A549 treated with Mapracorat at 1 μM for 4 hours (cell line): ENCODE measurements around the gene BUB1B. TPM values are rescaled to one million over a fixed set of nuclear protein-coding genes. Genes with fewer than 3 reads are reported as not detected.

Experiments used
- total RNA-seq: library from RNA; stranded (reverse); fragments of 200-300 nt; extraction: Qiagen RNA extraction; gene quantifications from 5 replicates; pipeline ENCODE4 v1.2.3, GENCODE V29; 2022

Gene BUB1B, protein sequence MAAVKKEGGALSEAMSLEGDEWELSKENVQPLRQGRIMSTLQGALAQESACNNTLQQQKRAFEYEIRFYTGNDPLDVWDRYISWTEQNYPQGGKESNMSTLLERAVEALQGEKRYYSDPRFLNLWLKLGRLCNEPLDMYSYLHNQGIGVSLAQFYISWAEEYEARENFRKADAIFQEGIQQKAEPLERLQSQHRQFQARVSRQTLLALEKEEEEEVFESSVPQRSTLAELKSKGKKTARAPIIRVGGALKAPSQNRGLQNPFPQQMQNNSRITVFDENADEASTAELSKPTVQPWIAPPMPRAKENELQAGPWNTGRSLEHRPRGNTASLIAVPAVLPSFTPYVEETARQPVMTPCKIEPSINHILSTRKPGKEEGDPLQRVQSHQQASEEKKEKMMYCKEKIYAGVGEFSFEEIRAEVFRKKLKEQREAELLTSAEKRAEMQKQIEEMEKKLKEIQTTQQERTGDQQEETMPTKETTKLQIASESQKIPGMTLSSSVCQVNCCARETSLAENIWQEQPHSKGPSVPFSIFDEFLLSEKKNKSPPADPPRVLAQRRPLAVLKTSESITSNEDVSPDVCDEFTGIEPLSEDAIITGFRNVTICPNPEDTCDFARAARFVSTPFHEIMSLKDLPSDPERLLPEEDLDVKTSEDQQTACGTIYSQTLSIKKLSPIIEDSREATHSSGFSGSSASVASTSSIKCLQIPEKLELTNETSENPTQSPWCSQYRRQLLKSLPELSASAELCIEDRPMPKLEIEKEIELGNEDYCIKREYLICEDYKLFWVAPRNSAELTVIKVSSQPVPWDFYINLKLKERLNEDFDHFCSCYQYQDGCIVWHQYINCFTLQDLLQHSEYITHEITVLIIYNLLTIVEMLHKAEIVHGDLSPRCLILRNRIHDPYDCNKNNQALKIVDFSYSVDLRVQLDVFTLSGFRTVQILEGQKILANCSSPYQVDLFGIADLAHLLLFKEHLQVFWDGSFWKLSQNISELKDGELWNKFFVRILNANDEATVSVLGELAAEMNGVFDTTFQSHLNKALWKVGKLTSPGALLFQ
- total RNA-seq = 24.0 to 29.7 TPM (median 27.8 TPM) in 5 replicates

DNA sequence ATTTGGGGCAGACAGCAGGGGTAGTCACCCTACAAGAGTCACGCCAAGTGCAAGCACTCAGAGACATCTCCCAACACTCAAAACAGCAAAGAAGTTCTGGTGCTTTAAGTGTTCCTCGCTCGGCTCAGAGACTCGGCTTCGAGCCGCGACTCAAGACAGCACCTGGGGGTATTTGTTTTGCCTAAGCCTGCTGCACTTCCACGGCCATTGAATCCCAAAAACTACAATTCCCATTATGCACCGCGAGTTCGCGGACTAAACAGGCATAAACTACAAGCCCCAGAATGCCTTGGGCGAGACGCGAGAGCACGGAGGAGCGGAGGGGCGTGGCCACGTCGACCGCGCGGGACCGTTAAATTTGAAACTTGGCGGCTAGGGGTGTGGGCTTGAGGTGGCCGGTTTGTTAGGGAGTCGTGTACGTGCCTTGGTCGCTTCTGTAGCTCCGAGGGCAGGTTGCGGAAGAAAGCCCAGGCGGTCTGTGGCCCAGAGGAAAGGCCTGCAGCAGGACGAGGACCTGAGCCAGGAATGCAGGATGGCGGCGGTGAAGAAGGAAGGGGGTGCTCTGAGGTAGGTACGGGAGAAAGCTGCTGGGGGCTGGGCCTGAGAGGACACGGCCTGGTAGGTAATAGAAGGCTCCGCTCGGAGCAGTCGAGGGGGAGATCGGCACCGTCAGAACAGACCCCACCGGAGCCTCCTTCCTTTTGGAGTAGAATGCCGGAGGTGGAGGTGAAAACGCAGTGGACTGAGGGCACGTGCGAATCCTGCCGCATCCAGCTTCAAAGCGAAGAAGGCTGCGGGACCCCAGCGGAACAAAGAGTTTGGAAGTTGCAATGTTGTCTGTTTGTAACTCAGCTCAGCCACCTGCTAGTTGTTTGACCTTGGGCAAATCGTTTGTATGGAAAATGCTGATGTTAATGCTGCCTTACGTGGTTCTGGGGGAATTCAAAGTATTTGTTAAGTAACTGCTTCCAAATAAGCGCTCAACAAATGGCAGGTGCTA, at the start of gene BUB1B:
BUB1B (plus strand) TSS at position 381 of the 1,000 bp plus-strand sequence; CDS start at position 533, 152 bp downstream.

DNA sequence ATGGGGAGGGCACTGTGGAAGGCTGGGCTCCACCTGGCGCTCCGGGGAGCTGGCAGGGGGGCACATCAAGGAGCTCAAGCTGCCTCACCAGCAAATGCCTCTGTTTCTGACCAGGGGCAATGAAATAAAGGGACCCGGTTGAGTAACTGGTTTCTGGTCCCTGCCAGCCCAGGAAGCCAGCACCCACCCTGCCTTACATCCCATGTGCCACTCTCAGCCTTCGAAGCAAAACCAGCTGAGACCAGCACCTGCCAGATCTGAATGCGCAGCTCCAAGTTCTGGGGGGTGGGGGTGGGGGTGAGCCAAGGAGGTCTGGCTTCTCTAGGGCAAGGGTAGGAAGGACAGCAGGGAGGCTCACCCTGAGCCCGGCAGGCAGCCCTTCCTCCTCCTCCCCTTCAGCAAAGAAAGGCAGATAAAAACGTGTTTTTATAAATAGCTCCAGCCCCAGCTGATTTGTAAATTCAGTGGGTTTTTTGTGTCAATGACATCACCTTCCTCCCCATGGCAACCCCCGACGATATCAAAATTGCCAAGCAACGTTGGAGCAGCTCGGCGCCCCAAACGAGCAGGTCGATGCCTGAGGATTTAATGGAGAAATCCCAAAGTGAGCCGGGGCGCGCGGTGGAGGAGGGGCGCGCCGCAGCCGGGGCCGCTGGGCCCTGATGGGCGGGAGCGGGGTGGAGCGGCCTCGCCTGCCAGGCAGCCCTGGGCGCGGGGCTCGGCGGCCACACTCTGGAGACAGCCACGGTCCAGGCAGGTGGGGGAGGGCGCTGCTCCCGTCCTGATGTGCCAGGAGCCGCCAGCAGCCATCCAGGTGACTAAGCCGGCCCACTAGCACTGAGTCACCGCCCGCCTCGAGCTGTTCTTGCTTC, 77.9 kb downstream of the BUB1B start, which contains the start of gene PAK6:
PAK6 (plus strand) TSS at position 532 of the 872 bp plus-strand sequence. CDS start 25,723 bp downstream, outside the sequence.

Other genes with a start within 250 kb of the BUB1B start
- gene GPR176, start 240.8 kb upstream of the BUB1B start, total RNA-seq = 8.6 to 12.3 TPM (median 11.4 TPM) in 5 replicates
- gene EIF2AK4, start 227.0 kb upstream of the BUB1B start, total RNA-seq = 15.1 to 19.3 TPM (median 18.9 TPM) in 5 replicates
- gene SRP14, start 121.9 kb upstream of the BUB1B start, total RNA-seq = 250 to 272 TPM (median 263 TPM) in 5 replicates
- 0.97 to 1.5 TPM (median 1.1 TPM) in 5 replicates for gene BMF, start 52.2 kb upstream of the BUB1B start, total RNA-seq
- gene PAK6, start 78.0 kb downstream of the BUB1B start, total RNA-seq = 0.43 to 0.86 TPM (median 0.60 TPM) in 5 replicates
- gene ANKRD63, start 122.0 kb downstream of the BUB1B start, total RNA-seq = 0.15 to 0.40 TPM (median 0.32 TPM) in 4 of 5 replicates, not detected in the other
- gene PLCB2, start 146.9 kb downstream of the BUB1B start, total RNA-seq = 0.51 to 1.1 TPM (median 0.77 TPM) in 5 replicates
- gene INAFM2, start 162.6 kb downstream of the BUB1B start, total RNA-seq = 5.2 to 6.8 TPM (median 6.4 TPM) in 5 replicates
- 17.1 to 25.1 TPM (median 20.2 TPM) in 5 replicates for gene CCDC9B, start 179.9 kb downstream of the BUB1B start, total RNA-seq
- not detected in 5 replicates for gene PHGR1, start 190.0 kb downstream of the BUB1B start, total RNA-seq
- gene DISP2, start 197.2 kb downstream of the BUB1B start, total RNA-seq = 0.64 to 2.6 TPM (median 1.0 TPM) in 5 replicates
- 45.3 to 54.4 TPM (median 51.5 TPM) in 5 replicates for gene KNSTRN, start 221.7 kb downstream of the BUB1B start, total RNA-seq
- gene IVD, start 244.7 kb downstream of the BUB1B start, total RNA-seq = 10.7 to 14.2 TPM (median 12.5 TPM) in 5 replicates